Measurements from ENCODE around the gene CPAMD8. TPM values are rescaled to one million over a fixed set of nuclear protein-coding genes. Genes with fewer than 3 reads are reported as not detected.
A peak's percentile ranks its signal among the peaks of the same experiment; 100 is the strongest.

Gene CPAMD8
- total and polyA plus RNA-seq, 7 donors = 0.60 to 14.4 (median 2.4) TPM

GRCh38 chr19:16896146-16897028 lies 130.2 kb downstream of the CPAMD8 start:
- DNase-seq = no peak
- Histone ChIP-seq H3K27ac (peak overlapping the region; percentile 22 to 62 (median 56)), H3K27me3 (peaks cover 10 to 21% (median 12%) of the 10 kb centered on the region in 3 donors), H3K4me3 (peak overlapping the region; percentile 31 to 60 (median 54)), H3K4me1 (peaks cover 0 to 25% (median 10%) of the 10 kb centered on the region in 4 donors), H3K9me3 (no peaks in the 10 kb centered on the region), H3K36me3 (no peaks in the 10 kb centered on the region)
- intact Hi-C loops (cut with DNase I) = no loop called here
- TF ChIP-seq POLR2AphosphoS5 (IDR thresholded peaks at IDR 0.05) = peak in 3 of 4 donors; percentile 33 to 50 (median 46)
- TF ChIP-seq EP300 (IDR thresholded peaks at IDR 0.05) = no peak
- TF ChIP-seq CTCF (IDR thresholded peaks at IDR 0.05) = no peak
- 3% methylated on average over 66 of the region's 66 CpGs for WGBS, 2 donors

GRCh38 chr19:16895467-16896145 lies 131.0 kb downstream of the CPAMD8 start:
- H3K27ac ChIP-seq = peak overlapping the region in 2 of 4 donors; percentile 61 to 62
- DNase-seq = no peak

GRCh38 chr19:16894080-16894479 lies 132.5 kb downstream of the CPAMD8 start:
- intact Hi-C loops (cut with DNase I) = no loop called here
- no peak for TF ChIP-seq EP300 (IDR thresholded peaks at IDR 0.05)
- no peak for TF ChIP-seq POLR2A (IDR thresholded peaks at IDR 0.05)
- TF ChIP-seq POLR2AphosphoS5 (IDR thresholded peaks at IDR 0.05) = no peak
- TF ChIP-seq CTCF (IDR thresholded peaks at IDR 0.05) = no peak
- WGBS, 2 donors = 64 to 77% methylated on average over 7 of the region's 7 CpGs
- Histone ChIP-seq H3K27ac (no peak overlapping the region), H3K27me3 (peaks cover 10 to 21% (median 19%) of the 10 kb centered on the region in 3 donors), H3K4me1 (peaks cover 0 to 27% (median 11%) of the 10 kb centered on the region in 4 donors), H3K36me3 (no peaks in the 10 kb centered on the region), H3K9me3 (no peaks in the 10 kb centered on the region), H3K4me3 (no peak overlapping the region)
- no peak for DNase-seq

More at GRCh38 chr19:16895467-16896145, 131.0 kb downstream of the CPAMD8 start:
- H3K9me3 ChIP-seq = no peaks in the 10 kb centered on the region
- H3K4me3 ChIP-seq = peak overlapping the region in 2 of 4 donors; percentile 58 to 60
- WGBS, 2 donors = 56 to 57% methylated on average over 30 of the region's 30 CpGs
- H3K36me3 ChIP-seq = no peaks in the 10 kb centered on the region
- H3K27me3 ChIP-seq = peaks cover 10 to 21% (median 12%) of the 10 kb centered on the region in 3 donors
- no peak for TF ChIP-seq POLR2AphosphoS5 (IDR thresholded peaks at IDR 0.05)
- peaks cover 0 to 25% (median 10%) of the 10 kb centered on the region in 4 donors for H3K4me1 ChIP-seq
- intact Hi-C loops (cut with DNase I) = no loop called here

- Histone ChIP-seq H3K27me3 (peaks cover 10 to 23% (median 21%) of the 10 kb centered on the region in 3 donors), H3K36me3 (no peaks in the 10 kb centered on the region), H3K4me3 (no peak overlapping the region), H3K4me1 (peaks cover 0 to 31% (median 13%) of the 10 kb centered on the region in 4 donors), H3K9me3 (no peaks in the 10 kb centered on the region), H3K27ac (no peak overlapping the region)
- intact Hi-C loops (cut with DNase I) = no loop called here
- no peak for DNase-seq
- 30 to 63% methylated on average over 14 of the region's 14 CpGs for WGBS, 2 donors
- TF ChIP-seq EP300 (IDR thresholded peaks at IDR 0.05) = no peak
- TF ChIP-seq POLR2AphosphoS5 (IDR thresholded peaks at IDR 0.05) = peak in 1 of 4 donors; percentile 20
- TF ChIP-seq CTCF (IDR thresholded peaks at IDR 0.05) = no peak
- no peak for TF ChIP-seq POLR2A (IDR thresholded peaks at IDR 0.05)
These were observed 133.0 kb downstream of the CPAMD8 start for GRCh38 chr19:16893686-16893989.
